Measurements from ENCODE around the gene RUSF1. TPM values are rescaled to one million over a fixed set of nuclear protein-coding genes. Genes with fewer than 3 reads are reported as not detected.
A peak's percentile ranks its signal among the peaks of the same experiment; 100 is the strongest.

RUSF1 gene
- total and polyA plus RNA-seq, 9 of the 15 experiments (the other 6 are each of a cell fraction or from before 2014, with no cell fraction given), result 0.80 to 52.8 (median 27.6) TPM

GRCh38 chr16:31440516-31441184, 67.5 kb downstream of the RUSF1 start (continued):
- TF ChIP-seq ARID4B (CRISPR knock-in tag; IDR thresholded peaks at IDR 0.05) (no peak), WHSC1 (IDR thresholded peaks at IDR 0.05; ENCODE audit: low read length) (no peak)

GRCh38 chr16:31439519-31439918, 68.7 kb downstream of the RUSF1 start:
- peaks cover 3 to 26% of the 10 kb centered on the region in 2 experiments; a peak in 2 of 5 replicates for H3K4me1 ChIP-seq (replicated peaks in 1 of 2; ENCODE audit: control insufficient read depth in 2 of 2, insufficient read depth in 2 of 2, low read length in 2 of 2)
- H3K79me2 ChIP-seq (ENCODE audit: control insufficient read depth, insufficient read depth, low read length), result no peaks in the 10 kb centered on the region
- H3K27me3 ChIP-seq (ENCODE audit: control insufficient read depth in 2 of 2, insufficient read depth in 2 of 2, low read length in 2 of 2), result no peaks in the 10 kb centered on the region; a peak in 1 of 5 replicates
- H3K4me2 ChIP-seq (ENCODE audit: insufficient read depth, low read length), result no peak overlapping the region
- H3K9ac ChIP-seq (ENCODE audit: insufficient read depth in 1 of 2, low read depth in 2 of 2, low read length in 2 of 2), result no peak overlapping the region
- no peaks in the 10 kb centered on the region for H4K20me1 ChIP-seq (replicated peaks; ENCODE audit: control insufficient read depth, insufficient read depth, low read length)
- CTCF ChIA-PET (ENCODE audit: low intra/inter-chr PET ratio), result no interaction called here
- FAIRE-seq, result peak; percentile 35
- no peaks in the 10 kb centered on the region for H3K36me3 ChIP-seq (ENCODE audit: control insufficient read depth, insufficient read depth, low read length)
- ATAC-seq, result no peak
- DNase-seq (ENCODE audit: extremely low read depth in 1 of 4, low spot score in 3 of 4), result no peak
- no peaks in the 10 kb centered on the region for H3K9me1 ChIP-seq (ENCODE audit: control insufficient read depth, insufficient read depth, low read length)
- in situ Hi-C loops (cut with MboI), result loop anchor here (25.0 kb wide), 1 partner anchor 452 kb away; the partner anchor contains the start of gene HSD3B7
- no peaks in the 10 kb centered on the region for H3K9me3 ChIP-seq (replicated peaks; ENCODE audit: control insufficient read depth, insufficient read depth, low read depth, low read length)
- intact Hi-C loops (cut with micrococcal nuclease), result no loop called here
- no peak overlapping the region for H3K4me3 ChIP-seq
- POLR2A ChIA-PET, result no interaction called here
- WGBS (ENCODE audit: insufficient coverage, low coverage, missing lambda C conversion rate), result 39% methylated on average over 3 of the region's 3 CpGs
- no peak overlapping the region for H2AFZ ChIP-seq (ENCODE audit: low read depth, low read length)
- no TSS peak for BruUV-seq (replicated peaks)
- no peak overlapping the region for H3K27ac ChIP-seq (ENCODE audit: extremely low read depth, low read depth, low read length)
- TF ChIP-seq ZNF134 (CRISPR knock-in tag; conservative IDR thresholded peaks at IDR 0.05) (no peak), ZNF407 (IDR thresholded peaks at IDR 0.05; ENCODE audit: low read depth) (no peak), E2F3 (CRISPR knock-in tag; IDR thresholded peaks at IDR 0.05) (no peak), TBP (optimal IDR thresholded peaks at IDR 0.05; ENCODE audit: low read depth, low read length) (no peak), TRIM24 (IDR thresholded peaks at IDR 0.05) (no peak), LEF1 (IDR thresholded peaks at IDR 0.05) (no peak), BRCA1 (IDR thresholded peaks at IDR 0.05) (no peak), BRCA1 (CRISPR knock-in tag; IDR thresholded peaks at IDR 0.05) (no peak)

Data from K562 (cell line).